Panc1 (cell line): Measurements from ENCODE around the gene ICAM4. TPM values are rescaled to one million over a fixed set of nuclear protein-coding genes. Genes with fewer than 3 reads are reported as not detected.
A peak's percentile ranks its signal among the peaks of the same experiment; 100 is the strongest.

Experiments
- ATAC-seq: fragments of 200-7000 bp; cut with Tn5 transposase; 2 replicates; pipeline ENCODE4 v1.9.1; 2020; ENCODE audit warnings: mild to moderate bottlenecking, moderate library complexity
- BruUV-seq: library from RNA; stranded (reverse); fragments of 400-500 nt; replicated peaks from 2 replicates; lab custom pipeline; 2021; lab: Mats Ljungman, UMichigan
- CTCF ChIA-PET: fragments of 300-600 bp; sonication (Branson Sonifier 250); formaldehyde crosslinking; loops from one replicate; lab custom pipeline; 2022; ENCODE audit warnings: antibody characterized with exemption; lab: Charles Lee
- POLR2A ChIA-PET: fragments of 300-600 bp; sonication (Branson Sonifier 250); formaldehyde crosslinking; loops from one replicate; lab custom pipeline; 2022; ENCODE audit warnings: antibody characterized with exemption; lab: Charles Lee
- DNase-seq: peaks from one replicate; pipeline ENCODE4 v3.0.0-alpha.2; 2010; ENCODE audit warnings: low read depth, low spot score
- H3K27ac ChIP-seq: 2 replicates; pipeline ENCODE4 v1.5.1; 2011; ENCODE audit warnings: mild to moderate bottlenecking, low read length, inconsistent platforms
- H3K27me3 ChIP-seq: fragments of 200-500 bp; sonication (Bioruptor generic); 2 replicates; pipeline ENCODE4 v1.6.0; 2014; ENCODE audit warnings: low read length, inconsistent platforms; ENCODE audit not compliant: control insufficient read depth, insufficient read depth
- H3K36me3 ChIP-seq: fragments of 200-500 bp; sonication (Bioruptor generic); 2 replicates; pipeline ENCODE4 v1.5.1; 2014; ENCODE audit warnings: inconsistent platforms, mild to moderate bottlenecking, low read length, moderate library complexity; ENCODE audit not compliant: control insufficient read depth, insufficient read depth
- H3K4me1 ChIP-seq: 2 replicates; pipeline ENCODE4 v1.5.1; 2011; ENCODE audit warnings: inconsistent platforms, mild to moderate bottlenecking, low read length, moderate library complexity; ENCODE audit not compliant: control insufficient read depth, insufficient read depth
- H3K4me3 ChIP-seq, 2 experiments: 2 replicates each; pipeline ENCODE4 v1.5.1; 2011 to 2012; ENCODE audit warnings: low read depth in 2 of 2, low read length in 2 of 2, mild to moderate bottlenecking in 2 of 2, inconsistent platforms in 1 of 2, moderate library complexity in 1 of 2
- H3K9me3 ChIP-seq: fragments of 200-500 bp; sonication (Bioruptor generic); 2 replicates; pipeline ENCODE4 v1.5.1; 2014; ENCODE audit warnings: low read depth, mild to moderate bottlenecking, inconsistent platforms, low read length, moderate library complexity; ENCODE audit not compliant: control insufficient read depth, insufficient read depth
- CTCF ChIP-seq: fragments of 450-650 bp; IDR thresholded peaks from 2 replicates; pipeline ENCODE4 v1.5.1; 2017; ENCODE audit warnings: mild to moderate bottlenecking
- POLR2AphosphoS5 ChIP-seq: IDR thresholded peaks from 2 replicates; pipeline ENCODE4 v1.6.1; 2012; ENCODE audit warnings: mild to moderate bottlenecking, low read depth, low read length, moderate library complexity
- SIN3A ChIP-seq: IDR thresholded peaks from 2 replicates; pipeline ENCODE4 v1.6.1; 2012; ENCODE audit warnings: low read depth, mild to moderate bottlenecking, low read length, moderate library complexity, borderline replicate concordance; ENCODE audit not compliant: insufficient read depth
- TCF7L2 ChIP-seq: IDR thresholded peaks from 2 replicates; pipeline ENCODE4 v1.6.1; 2011; ENCODE audit warnings: mild to moderate bottlenecking, low read depth, low read length, inconsistent platforms
- in situ Hi-C: cut with HindIII; loops from 2 replicates; pipeline ENCODE4 v1.10.0; 2016; ENCODE audit warnings: low sequenced_read_pairs, low pct_unique_long_range_greater_than_20kb
- intact Hi-C: fragments of 100-400 bp; cut with micrococcal nuclease; formaldehyde crosslinking; loops from one replicate; pipeline ENCODE4 v1.10.0; 2022; ENCODE audit not compliant: unreplicated experiment
- total RNA-seq: library from RNA; stranded (reverse); gene quantifications from one replicate; pipeline ENCODE4 v1.2.1, GENCODE V29; 2021; ENCODE audit not compliant: unreplicated experiment
- TF ChIP-seq, protein P1 (sequence below), 2 experiments: IDR thresholded peaks; 2 replicates each; pipeline ENCODE4 v1.6.1; 2011 to 2012; ENCODE audit warnings: low read depth in 2 of 2, control low read depth in 1 of 2, low read length in 1 of 2, mild to moderate bottlenecking in 1 of 2, moderate library complexity in 1 of 2; ENCODE audit not compliant: insufficient read depth in 1 of 2

Gene ICAM4
- total RNA-seq, 1 experiment from 2014 or later = 2.8 TPM

- CTCF ChIA-PET = interaction anchor here (0.6 to 1.8 kb wide), 12 partner anchors 10 to 226 kb away, joined by 3 to 13 read pairs (median 4); partner anchors contain the start of genes ICAM1 and ICAM5
- H3K4me1 ChIP-seq = peaks cover 6% of the 10 kb centered on the region; the same call in 1 of the 2 replicates
- intact Hi-C loops = loop anchor here (5.0 kb wide), 1 partner anchor 128 kb away; no protein-coding TSS in a partner anchor
- H3K27ac ChIP-seq = no peak overlapping the region
- BruUV-seq = no TSS peak
- no peaks in the 10 kb centered on the region for H3K9me3 ChIP-seq
- in situ Hi-C loops = no loop called here
- H3K36me3 ChIP-seq = no peaks in the 10 kb centered on the region
- POLR2A ChIA-PET = interaction anchor here (0.6 to 1.3 kb wide), 5 partner anchors 27 to 129 kb away, joined by 3 to 6 read pairs (median 3); partner anchors contain the start of gene TYK2
- H3K4me3 ChIP-seq = no peak overlapping the region
- DNase-seq (peak; percentile 46), ATAC-seq (peak; percentile 75)
- H3K27me3 ChIP-seq = no peaks in the 10 kb centered on the region
- TF ChIP-seq, protein P1, sequence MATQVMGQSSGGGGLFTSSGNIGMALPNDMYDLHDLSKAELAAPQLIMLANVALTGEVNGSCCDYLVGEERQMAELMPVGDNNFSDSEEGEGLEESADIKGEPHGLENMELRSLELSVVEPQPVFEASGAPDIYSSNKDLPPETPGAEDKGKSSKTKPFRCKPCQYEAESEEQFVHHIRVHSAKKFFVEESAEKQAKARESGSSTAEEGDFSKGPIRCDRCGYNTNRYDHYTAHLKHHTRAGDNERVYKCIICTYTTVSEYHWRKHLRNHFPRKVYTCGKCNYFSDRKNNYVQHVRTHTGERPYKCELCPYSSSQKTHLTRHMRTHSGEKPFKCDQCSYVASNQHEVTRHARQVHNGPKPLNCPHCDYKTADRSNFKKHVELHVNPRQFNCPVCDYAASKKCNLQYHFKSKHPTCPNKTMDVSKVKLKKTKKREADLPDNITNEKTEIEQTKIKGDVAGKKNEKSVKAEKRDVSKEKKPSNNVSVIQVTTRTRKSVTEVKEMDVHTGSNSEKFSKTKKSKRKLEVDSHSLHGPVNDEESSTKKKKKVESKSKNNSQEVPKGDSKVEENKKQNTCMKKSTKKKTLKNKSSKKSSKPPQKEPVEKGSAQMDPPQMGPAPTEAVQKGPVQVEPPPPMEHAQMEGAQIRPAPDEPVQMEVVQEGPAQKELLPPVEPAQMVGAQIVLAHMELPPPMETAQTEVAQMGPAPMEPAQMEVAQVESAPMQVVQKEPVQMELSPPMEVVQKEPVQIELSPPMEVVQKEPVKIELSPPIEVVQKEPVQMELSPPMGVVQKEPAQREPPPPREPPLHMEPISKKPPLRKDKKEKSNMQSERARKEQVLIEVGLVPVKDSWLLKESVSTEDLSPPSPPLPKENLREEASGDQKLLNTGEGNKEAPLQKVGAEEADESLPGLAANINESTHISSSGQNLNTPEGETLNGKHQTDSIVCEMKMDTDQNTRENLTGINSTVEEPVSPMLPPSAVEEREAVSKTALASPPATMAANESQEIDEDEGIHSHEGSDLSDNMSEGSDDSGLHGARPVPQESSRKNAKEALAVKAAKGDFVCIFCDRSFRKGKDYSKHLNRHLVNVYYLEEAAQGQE (IDR thresholded peaks at IDR 0.05; ENCODE audit: insufficient read depth in 1 of 2, low read depth in 2 of 2, low read length in 1 of 2) = no peak
- TF ChIP-seq CTCF = peak; percentile 81; the same call in 1 of the 2 replicates
Observed at GRCh38 chr19:10259162-10259905, 27.4 kb upstream of the ICAM4 start.

- intact Hi-C loops = no loop called here
- BruUV-seq = no TSS peak
- ChIA-PET CTCF (interaction anchor here (1.8 kb wide), 2 partner anchors 129 to 132 kb away, joined by 5 to 13 read pairs; no protein-coding TSS in a partner anchor), POLR2A (interaction anchor here (0.6 to 1.3 kb wide), 3 partner anchors 26 to 61 kb away, joined by 3 to 6 read pairs (median 3); no protein-coding TSS in a partner anchor)
- Histone ChIP-seq H3K36me3 (no peaks in the 10 kb centered on the region), H3K4me3 (no peak overlapping the region), H3K27me3 (no peaks in the 10 kb centered on the region), H3K9me3 (no peaks in the 10 kb centered on the region), H3K4me1 (peaks cover 6% of the 10 kb centered on the region; the same call in 1 of the 2 replicates), H3K27ac (no peak overlapping the region)
- peak; percentile 58 for ATAC-seq
- no peak for DNase-seq
- in situ Hi-C loops = no loop called here
- TF ChIP-seq CTCF (no peak), TCF7L2 (no peak), SIN3A (no peak), POLR2AphosphoS5 (no peak)
- TF ChIP-seq, protein P1 (IDR thresholded peaks at IDR 0.05; ENCODE audit: insufficient read depth in 1 of 2, low read depth in 2 of 2, low read length in 1 of 2) = no peak
Observed at GRCh38 chr19:10260141-10260584, 26.6 kb upstream of the ICAM4 start.
